ENCODE data around the gene SNAPC2. TPM values are rescaled to one million over a fixed set of nuclear protein-coding genes. Genes with fewer than 3 reads are reported as not detected.

SNAPC2 gene
- total RNA-seq, 1 donor from 2014 or later, result 12.3 TPM

DNA sequence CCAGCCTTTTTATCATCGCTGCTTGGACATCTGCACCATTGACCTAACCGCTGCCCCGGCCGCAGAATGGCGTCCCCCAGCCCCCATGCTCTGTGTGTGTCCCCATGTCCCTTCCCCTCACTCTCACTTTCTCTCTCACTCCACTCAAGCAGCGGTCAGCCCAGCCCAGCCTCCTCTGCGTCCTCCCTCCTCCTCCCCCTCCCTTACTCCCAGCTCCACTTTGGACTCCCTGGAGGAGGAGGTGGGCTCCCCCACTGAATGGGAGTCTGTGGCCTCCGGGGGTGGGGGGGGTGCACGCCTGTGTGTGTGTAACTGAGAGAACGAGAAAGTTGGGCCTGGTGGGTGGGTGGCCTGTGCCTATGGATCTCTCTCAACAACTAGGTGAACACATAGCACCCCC is 14.3 kb upstream of the SNAPC2 start:
- no peak for DNase-seq (ENCODE audit: low spot score)

DNA sequence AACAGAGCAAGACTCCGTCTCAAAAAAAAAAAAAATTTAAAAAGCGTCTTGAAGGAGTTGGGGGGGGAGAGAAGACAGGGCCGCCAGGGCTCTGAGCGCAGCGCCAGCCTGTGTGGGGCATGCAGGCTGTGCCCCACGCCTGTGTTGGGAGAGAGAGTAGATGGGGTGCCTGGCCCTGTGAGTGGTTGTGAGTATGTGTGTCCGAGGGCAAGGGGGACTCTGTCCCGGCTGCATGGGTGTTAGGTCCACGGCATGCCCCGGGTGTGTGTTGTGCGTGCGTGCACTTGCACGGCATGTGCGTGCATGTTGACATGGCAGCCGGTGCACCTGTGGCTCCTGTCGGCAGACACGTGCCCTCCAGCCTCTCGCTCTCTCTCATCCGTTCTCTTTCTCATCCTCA is 13.0 kb upstream of the SNAPC2 start:
- no peak for DNase-seq (ENCODE audit: low spot score)
- intact Hi-C loops (cut with DNase I), result no loop called here

More for the DNA sequence above, 14.3 kb upstream of the SNAPC2 start:
- intact Hi-C loops (cut with DNase I), result loop anchor here (2.0 kb wide), 1 partner anchor 15 kb away; the partner anchor contains the start of gene SNAPC2

DNA sequence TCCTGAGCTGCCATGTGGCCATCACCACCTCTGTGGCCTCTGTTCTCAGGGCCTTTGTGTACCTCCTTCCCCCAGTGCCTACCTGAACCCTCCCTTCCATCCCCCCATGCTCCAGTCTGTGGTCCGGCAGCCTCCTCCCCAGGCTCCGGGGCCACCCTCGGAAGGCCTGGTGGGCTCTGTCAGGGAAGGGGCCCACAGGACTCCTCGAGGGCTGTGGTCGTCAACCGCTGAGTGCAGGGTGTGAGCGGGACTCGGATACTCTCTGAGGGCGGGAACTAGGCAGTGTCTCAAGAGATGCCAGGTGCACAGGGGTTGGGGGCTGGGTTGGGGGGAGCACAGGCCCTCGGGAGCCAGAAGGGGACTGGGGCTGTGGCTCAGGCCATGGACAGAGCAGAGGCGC is 12.6 kb upstream of the SNAPC2 start:
- no peak for DNase-seq (ENCODE audit: low spot score)
- intact Hi-C loops (cut with DNase I), result no loop called here

GRCh38 chr19:7908078-7908699 is 11.9 kb upstream of the SNAPC2 start:
- intact Hi-C loops (cut with DNase I), result no loop called here
- DNase-seq (ENCODE audit: low spot score), result no peak

GRCh38 chr19:7908742-7909461 is 11.2 kb upstream of the SNAPC2 start:
- DNase-seq (ENCODE audit: low spot score), result no peak
- intact Hi-C loops (cut with DNase I), result no loop called here

DNA sequence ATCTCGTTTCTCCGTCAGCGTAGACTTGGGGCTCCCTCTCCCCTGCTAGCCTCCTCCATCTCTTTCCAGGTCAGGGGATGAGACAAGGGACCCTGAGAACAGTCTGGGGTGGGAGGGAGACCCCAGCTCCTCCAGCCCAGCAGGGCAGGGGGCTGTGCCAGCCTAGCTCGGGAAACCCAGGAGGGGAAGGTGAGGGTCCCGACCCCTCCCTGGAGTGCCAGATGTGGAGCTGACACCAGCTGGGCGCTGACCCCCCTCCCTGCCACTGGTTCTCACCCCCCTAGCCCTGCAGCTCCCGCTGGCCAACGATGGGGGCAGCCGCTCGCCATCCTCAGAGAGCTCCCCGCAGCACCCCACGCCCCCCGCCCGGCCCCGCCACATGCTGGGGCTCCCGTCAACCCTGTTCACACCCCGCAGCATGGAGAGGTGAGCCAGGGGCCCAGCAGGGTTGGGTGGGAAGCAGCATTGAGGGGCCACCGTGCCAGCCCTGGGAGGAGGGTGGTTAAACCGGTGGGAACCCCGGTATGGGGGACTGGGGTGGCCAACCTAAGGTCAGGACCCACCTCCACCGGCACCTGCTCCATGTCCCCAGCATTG is 10.6 kb upstream of the SNAPC2 start:
- DNase-seq (ENCODE audit: low spot score), result no peak
- intact Hi-C loops (cut with DNase I), result no loop called here

DNA sequence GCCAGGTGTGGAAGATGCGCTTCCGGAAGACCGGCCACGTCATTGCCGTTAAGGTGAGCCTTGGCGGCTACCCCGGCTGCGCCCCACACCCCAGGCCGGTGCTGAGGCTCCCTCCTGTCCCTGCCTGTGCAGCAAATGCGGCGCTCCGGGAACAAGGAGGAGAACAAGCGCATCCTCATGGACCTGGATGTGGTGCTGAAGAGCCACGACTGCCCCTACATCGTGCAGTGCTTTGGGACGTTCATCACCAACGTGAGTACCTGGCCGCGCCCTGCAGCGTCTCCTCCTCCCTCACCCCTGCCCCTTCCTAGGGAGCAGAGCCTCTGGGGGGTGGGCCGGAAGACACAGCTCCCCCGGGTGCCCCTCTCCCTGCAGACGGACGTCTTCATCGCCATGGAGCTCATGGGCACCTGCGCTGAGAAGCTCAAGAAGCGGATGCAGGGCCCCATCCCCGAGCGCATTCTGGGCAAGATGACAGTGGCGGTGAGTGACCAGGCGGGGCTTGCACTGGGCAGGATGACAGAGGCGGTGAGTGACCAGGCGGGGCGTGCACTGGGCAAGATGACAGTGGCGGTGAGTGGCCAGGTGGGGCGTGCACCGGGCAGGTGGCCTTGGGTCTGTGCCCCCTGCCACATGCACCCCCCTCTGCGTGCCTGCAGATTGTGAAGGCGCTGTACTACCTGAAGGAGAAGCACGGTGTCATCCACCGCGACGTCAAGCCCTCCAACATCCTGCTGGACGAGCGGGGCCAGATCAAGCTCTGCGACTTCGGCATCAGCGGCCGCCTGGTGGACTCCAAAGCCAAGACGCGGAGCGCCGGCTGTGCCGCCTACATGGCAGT is 9.6 kb upstream of the SNAPC2 start:
- no peak for DNase-seq (ENCODE audit: low spot score)
- intact Hi-C loops (cut with DNase I), result no loop called here

DNA sequence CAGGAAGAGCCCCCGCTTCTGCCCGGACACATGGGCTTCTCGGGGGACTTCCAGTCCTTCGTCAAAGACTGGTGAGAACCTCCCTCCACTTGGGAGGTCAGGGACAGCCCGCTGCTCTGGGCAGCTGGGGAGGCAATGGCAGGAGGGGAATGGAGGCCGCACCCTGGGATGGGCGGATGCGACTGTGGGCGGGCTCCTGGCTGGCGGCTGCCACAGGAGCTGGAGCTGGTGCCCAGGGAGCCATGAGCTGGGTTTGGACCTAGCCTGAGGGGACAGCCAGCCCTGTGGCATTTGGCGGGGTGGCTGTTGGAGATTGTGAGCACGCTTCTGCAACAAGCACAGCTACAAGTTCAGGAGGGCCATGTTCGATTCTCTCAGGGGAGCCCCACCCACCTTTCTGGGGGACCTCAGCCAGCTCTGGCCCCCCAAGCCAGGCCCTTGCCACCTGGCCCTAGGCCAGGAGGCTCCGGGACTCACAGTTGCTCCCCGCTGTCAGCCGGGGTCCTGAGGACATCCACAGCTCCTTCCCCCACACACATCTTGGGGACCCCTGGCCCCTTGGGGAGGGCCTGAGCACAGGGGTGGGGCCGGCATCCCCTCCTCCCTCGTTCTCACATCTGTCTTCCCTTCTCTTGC is 8.5 kb upstream of the SNAPC2 start:
- intact Hi-C loops (cut with DNase I), result no loop called here
- no peak for DNase-seq (ENCODE audit: low spot score)

- DNase-seq (ENCODE audit: low spot score), result no peak
- intact Hi-C loops (cut with DNase I), result no loop called here
These were observed 7.9 kb upstream of the SNAPC2 start for GRCh38 chr19:7912144-7912696.

DNA sequence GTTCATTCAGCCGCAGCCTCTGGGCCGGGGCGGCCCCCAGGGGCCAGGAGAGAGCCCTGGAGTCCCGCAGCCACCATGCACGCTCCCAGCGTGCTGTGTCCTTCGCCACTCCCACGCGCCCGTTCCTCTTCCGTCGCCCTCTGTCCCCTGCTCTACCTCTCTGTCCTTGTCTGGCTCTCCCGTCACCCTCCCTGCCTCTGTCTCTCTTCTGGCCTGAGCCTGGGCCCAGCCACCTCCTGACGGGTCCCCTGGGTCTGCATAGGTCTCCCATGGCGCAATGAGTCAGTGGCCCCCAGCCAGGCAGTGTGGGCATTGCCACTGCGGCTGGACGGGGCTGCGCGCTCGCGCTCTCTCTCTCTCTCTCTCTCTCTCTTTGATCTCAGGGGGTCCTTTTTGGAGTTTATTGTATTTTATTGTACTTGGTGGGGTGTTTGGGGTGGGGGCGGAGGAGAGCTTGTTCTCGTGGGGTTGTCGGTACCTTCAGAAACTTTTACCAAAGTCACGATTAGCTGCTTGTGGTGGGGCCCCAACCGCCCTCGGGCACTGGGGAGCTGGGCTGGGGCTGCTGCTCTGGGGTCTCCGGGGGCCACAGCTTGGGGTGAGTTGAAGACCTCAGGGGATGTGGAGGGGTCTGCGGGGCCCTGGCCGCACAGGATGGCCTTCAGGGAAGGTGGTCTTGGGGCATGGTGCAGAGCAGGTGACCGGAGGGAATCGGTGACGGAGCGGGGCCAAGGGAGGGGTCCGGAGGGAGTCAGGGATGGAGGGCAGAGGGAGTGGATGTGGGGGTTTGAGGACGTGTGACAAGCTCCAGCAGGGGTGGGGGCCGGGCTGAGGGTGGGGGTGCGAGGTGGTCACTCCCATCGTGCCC is 7.2 kb upstream of the SNAPC2 start:
- DNase-seq (ENCODE audit: low spot score), result no peak

DNA sequence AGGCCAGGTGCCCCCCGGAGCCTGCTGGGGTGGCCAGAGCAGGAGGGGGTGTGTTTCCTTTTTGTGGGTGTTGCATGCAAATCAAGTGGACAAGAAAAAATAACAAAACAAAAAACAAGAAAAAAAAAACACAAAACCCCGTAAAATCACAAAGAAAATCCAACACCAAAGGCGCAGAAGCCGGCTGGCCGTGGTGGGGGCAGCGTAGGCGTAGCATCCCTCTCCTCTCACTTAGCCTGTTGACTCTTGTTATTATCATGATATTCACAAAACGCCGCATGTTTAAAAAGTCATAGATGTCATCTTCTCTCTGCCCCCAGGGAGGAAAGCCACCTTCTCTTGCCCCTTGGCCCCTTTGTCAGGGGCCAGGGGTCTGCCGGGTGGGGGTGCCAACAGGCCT is 6.5 kb upstream of the SNAPC2 start:
- intact Hi-C loops (cut with DNase I), result no loop called here
- DNase-seq (ENCODE audit: low spot score), result no peak

More for the DNA sequence above, 7.2 kb upstream of the SNAPC2 start:
- intact Hi-C loops (cut with DNase I), result no loop called here

- DNase-seq (ENCODE audit: low spot score), result no peak
- intact Hi-C loops (cut with DNase I), result no loop called here
These were observed 6.0 kb upstream of the SNAPC2 start for GRCh38 chr19:7914099-7914498.

DNA sequence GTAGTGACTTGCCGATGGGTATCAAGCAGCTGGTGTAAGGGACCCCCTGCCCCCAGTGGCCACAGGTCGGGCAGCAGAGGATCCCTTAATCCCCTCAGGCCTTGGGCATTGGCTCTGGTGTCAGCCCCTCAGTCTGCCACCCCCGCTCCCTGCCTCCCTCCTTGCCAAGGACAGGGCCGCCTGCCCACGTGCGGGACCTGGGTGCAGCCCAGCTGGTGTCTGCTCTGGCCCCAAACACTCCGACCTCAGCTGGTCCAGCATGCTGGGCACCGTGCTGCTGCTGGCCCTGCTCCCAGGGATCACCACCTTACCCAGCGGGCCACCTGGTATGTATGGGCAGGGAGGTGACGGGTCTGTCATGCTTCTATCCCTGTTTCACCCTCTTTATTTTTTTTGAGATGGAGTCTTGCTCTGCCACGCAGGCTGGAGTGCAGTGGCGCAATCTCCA is 5.5 kb upstream of the SNAPC2 start, which contains the start of gene TGFBR3L:
Gene TGFBR3L, plus strand, starts transcription at position 233 of the 448 bp plus-strand sequence.
- intact Hi-C loops (cut with DNase I), result no loop called here
- no peak for DNase-seq (ENCODE audit: low spot score)

DNA sequence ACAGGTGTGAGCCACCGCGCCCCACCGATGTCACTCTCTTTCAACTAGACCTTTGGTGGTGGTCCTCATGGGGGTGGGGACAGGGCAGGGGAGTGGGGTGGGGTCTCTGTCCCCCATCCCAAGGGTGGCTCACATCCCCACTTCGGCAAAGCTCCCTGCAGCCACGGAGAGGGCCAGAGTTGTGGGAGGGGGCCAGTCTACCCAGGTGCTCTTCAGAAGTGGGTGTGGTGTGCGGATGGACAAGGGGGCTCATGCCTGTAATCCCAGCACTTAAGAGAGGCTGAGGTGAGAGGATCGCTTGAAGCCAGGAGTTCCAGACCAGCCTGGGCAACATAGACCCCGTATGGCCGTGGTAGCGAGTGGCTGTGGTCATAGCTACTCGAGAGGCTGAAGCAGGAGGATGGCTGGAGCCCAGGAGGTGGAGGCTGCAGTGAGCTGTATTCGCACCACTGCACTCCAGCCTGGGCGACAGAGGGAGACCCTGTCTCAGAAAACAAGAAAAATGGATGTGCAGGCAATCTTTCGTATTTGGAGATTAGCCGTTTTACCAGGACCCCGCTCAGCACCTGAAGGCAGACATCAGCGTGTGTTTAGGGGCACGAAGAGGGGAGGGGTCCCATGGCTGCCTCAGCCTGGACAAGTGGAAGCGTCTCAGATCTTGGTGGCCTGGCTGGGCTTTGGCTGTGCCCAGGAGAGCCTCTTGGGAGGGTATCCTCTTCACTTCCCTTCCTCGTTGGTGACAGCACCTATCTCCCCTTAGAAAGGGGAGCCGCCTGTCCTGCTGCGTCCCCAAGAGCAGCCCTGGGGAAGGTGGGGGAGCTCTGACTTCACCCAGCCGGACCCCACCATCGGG is 4.7 kb upstream of the SNAPC2 start:
- intact Hi-C loops (cut with DNase I), result no loop called here
- no peak for DNase-seq (ENCODE audit: low spot score)

DNA sequence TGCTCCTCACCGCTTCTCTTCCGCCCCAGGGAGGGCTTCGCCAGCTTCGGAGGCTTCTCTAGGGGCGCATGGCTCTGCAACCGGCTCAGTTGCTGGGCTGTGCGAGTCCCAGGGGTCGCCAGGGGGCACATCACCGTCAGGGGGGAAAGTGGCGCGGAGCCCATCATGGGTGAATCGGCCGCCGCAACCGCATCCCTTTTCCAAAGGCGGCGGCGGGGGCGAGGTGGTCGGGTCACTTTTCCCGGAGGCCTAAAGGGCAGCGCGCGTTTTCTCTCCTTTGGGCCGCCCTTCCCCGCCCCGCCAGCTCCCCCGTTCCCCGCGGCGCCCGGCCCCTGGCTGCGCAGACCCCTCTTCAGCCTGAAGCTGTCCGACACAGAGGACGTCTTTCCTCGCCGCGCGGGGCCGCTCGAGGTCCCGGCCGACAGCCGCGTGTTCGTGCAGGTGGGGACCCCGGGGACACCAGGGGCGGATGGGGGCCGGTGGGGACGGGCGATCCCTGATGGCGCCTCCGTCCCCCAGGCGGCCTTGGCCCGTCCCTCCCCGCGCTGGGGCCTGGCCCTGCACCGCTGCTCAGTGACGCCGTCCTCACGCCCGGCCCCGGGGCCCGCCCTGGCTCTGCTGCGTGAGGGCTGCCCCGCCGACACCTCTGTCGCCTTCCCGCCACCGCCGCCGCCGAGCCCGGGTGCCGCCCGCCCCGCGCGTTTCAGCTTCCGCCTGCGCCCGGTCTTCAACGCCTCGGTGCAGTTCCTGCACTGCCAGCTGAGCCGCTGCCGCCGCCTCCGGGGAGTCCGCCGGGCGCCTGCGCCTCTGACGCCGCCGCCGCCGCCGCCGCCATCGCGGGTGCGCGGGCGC is 3.8 kb upstream of the SNAPC2 start:
- intact Hi-C loops (cut with DNase I), result no loop called here
- DNase-seq (ENCODE audit: low spot score), result no peak

GRCh38 chr19:7916955-7917266 is 3.2 kb upstream of the SNAPC2 start:
- intact Hi-C loops (cut with DNase I), result no loop called here
- no peak for DNase-seq (ENCODE audit: low spot score)

Data from cardiac septum (tissue), 1 donor.